Left forelimb (tissue), 1 donor: ENCODE data around the gene PSD4.

Experiments used
- DNase-seq: peaks from one replicate; pipeline ENCODE4 v3.0.0-alpha.2; 2018; ENCODE audit warnings: low spot score

PSD4 gene

DNA sequence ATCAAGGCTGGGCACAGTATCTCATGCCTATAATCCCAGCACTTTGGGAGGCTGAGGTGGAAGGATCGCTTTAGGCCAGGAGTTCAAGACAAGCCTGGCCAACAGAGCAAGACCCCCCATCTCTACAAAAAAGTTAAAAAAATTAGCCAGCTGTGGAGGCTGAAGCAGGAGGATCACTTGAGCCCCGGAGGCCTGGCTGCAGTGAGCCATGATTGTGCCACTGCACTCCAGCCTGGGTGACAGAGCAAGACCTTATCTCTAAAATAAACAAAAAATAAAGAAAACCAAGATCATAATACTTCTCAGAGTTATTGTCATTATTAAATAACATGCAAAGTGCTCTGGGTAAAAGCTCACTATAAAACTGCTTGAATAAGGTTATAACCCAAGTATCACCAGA is 31.5 kb upstream of the PSD4 start:
- no peak for DNase-seq

DNA sequence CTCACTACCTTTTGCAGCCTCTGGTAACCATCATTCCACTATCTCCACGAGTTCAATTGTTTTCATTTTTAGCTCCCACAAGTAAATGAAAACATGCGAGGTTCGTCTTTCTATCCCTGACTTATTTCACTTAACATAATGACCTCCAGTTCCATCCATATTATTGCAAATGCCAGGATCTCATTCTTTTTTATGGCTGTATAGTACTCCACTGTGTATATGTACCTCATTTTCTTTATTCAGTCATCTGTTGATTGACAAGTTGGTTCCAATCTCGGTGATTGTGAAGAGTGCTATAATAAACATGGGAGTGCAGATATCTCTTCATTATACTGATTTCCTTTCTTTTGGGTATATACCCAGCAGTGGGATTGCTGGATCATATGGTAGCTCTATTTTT is 29.5 kb upstream of the PSD4 start:
- DNase-seq = no peak

DNA sequence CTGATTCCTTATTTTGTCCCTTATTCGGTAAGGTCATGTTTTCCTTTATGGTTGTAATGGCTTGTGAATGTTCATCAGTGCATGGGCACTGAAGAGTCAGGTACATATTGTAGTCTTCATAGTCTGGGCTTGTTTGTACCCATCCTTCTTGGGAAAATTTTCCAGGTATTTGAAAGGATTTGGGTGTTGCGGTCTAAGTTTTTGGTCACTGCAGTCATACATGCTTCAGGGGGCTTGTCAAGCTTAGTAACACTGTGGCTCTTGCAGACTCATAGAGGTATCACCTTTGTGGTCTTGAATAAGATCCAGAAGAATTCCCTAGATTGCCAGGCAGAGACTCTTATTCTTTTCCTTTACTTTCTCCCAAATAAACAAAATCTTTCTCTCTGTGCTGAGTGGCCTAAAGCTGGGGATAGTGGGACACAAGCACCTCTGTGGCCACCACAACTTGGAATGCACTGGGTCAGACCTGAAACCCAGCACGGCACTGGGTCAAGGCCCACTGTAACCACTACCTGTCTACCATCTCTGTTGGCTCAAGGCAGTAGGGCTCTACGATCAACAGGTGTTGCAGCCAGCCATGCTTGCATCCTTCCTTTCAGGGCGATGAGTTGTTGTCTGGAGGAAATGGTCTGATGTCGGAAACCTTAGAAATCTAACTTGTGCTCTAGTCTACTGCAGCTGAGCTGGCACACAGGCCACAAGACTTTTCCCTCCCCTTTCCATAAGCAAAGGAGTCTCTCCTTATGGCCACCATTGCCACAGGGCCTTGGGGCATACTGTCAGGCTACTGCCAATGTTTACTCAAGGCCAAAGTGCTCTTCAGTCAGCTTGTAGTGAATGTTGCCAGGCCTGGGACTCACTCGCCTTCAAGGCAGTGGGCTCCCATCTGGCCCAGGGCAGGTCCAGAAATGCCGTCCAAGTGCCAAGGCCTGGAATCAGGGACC is 24.9 kb upstream of the PSD4 start:
- DNase-seq = no peak

DNA sequence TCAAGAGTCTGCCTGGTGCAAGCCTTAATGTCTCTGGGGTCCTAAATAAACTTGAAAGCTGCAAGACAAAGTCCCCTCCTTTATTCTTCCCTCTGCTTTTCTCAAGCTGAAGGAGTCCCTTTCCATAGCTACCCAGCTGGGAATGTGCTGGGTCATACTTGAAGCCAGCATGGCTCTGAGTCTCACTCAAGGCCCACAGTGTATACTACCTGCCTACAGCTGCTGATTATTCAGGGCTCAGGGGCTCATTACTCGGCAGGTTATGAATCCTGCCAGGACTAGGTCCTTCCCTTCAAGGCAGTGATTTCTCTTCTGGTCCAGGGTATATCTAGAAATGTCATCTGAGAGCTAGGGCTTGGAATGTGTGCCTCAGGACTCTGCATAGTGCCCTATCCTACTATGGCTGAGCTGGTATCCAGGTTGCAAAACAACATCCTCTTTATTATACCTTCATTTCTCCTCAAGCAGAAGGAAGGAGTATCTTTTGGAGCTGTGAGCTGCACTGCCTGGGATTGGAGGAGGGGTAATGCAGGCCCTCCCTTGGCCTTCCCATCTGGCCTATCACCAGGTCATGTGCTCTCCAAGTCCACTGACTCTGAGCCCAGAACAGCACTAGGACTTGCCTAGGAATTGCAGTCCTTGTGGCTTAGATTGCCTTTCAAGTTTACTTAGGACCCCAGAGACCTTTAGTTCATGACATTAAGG is 24.1 kb upstream of the PSD4 start:
- no peak for DNase-seq

DNA sequence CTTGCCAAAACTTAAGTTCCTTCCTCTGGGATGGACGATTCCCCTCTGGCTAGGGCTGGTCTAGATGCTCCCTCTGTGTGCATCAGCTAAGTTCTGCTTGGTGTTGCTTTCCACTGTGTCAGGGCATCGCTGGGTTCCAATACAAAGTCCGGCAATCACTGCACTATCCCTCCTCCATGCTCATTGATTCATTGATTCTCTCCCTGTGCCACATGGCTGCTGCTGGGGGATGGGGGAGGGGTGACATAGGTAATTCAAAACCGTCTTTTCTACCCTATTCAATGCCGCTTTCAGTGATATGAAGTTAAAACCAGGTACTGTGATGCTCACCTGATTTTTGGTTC is 23.5 kb upstream of the PSD4 start:
- DNase-seq = no peak

DNA sequence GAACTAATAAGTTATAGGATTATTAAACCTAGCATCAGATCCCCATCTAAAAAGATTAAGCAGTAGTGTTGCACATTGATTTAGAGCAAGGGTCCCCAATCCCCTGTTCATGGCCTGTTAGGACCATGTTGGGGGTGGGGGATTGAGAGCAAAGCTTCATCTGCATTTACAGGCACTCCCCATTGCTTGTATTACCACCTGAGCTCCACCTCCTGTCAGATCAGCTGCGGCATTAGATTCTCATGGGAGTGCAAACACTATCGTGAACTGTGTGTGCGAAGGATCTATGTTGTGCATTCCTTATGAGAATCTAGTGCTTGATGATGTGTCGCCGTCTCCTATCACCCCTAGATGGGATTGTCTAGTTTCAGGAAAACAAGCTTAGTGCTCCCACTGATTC is 18.4 kb upstream of the PSD4 start:
- peak; percentile 15 for DNase-seq

DNA sequence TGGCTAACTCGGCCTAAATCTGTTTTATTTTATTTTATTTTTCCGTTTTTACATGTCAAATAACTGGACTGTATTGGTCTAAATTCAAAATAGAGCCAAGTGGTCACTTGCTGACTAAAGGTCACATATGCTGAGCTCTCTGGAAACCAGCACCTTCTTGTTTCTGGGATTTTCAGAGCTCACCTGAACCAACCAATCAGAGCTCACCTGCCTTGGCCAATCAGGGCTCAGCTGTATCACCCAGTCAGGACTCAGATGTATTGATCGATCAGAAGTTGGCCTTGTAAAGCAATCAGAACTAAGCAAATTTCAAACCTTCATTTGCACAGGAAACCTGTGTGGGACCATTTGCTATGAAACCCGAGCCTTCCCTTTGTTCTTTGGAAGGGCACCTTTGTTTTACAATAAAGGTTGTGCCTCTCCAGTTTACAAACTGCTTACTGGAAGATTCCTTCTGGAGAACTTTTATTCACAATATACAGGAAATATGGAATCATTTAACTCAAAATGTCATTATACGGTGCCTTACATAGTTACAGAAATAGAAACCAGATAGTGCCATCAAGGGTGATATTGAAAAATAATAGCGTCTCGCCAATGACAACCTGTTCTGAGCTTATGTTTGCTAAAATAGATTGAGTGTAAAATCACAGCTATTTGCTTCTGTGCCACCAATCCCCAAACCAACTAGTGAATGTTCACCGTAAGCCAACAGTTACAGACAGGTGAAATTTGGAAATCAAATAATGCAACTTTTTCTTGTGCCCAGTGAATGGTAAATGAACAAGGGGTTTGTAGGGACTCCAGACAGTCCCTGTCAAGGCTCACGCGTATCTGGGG is 17.3 kb upstream of the PSD4 start:
- DNase-seq = peak; percentile 8

DNA sequence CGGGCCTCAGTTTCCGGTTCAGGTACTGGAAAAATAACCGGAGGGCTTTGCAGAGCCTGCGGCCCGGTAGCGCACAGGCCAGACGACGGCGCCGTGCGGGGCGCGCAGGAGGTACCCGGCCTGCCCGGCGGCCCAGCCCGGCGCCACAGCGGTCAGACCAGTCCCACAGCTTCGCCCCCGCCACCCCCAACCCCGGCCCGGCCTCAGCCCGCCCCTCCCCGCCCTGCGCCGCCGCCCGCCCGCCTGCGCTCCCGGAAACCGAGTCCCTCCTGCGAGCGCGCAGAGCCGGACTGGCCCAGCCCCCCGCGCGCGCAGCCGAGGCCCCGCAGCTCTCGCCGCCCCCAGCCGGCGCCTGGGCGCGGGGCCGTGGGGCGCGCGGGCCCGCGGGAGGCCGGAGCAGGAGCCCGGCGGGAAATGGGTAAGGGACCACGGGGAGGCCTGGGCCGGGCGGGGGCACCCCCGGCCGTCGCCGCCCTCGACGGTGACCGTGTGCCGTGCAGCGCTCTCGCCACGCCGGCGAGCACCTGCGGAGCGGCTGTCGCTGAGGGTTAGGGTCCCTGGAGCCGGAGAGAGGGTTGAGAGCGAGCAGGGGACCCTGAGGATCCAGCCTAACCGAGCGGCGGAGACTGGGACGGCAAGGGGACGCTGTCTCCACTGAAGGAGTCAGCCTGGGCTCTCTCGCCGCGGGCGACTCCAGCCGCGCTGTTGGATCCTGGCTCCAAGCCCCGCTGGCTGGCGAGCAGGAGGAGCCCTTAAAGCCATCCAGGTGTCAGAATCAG is 16.5 kb upstream of the PSD4 start:
- DNase-seq = peak; percentile 61

DNA sequence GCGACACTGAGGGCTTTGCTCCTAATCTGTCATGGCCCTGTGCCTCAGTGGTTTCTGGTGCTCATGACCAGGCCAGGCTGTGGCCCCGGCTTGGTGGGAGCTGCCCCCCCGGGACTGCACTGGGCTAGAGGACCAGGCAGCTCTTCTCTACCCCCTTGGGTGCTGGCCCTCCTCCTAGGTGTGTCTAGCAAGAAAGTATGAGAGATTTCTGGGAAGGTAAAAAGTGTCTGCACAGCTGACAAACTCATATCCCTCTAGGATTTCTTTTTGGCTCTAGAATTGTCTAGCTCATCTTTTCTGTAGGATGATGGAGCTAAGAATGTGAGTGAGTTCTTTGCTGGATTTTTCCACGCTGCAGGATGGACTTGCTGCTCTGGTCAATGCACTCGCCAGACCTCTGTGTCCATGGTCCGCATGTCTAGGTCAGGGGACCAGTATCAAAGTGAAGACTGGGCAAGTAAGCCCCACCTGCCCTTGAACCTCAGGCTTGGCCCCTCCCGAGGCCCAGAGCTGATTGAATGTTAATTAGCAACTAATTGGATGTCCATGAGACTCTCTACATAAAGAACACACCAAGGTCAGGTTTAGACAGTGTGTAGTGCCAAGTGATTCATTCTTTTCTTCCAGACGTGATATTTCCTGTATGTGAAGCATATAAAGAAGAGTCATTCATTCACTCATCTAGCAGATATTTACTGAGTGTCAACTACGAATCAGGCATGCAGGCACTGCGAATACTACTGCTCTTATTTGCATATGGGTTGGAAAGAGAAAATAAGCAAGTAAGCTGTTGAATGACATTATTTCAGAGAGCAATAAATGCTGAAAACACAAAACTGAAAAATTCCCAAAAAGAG is 15.6 kb upstream of the PSD4 start:
- DNase-seq = peak; percentile 17

DNA sequence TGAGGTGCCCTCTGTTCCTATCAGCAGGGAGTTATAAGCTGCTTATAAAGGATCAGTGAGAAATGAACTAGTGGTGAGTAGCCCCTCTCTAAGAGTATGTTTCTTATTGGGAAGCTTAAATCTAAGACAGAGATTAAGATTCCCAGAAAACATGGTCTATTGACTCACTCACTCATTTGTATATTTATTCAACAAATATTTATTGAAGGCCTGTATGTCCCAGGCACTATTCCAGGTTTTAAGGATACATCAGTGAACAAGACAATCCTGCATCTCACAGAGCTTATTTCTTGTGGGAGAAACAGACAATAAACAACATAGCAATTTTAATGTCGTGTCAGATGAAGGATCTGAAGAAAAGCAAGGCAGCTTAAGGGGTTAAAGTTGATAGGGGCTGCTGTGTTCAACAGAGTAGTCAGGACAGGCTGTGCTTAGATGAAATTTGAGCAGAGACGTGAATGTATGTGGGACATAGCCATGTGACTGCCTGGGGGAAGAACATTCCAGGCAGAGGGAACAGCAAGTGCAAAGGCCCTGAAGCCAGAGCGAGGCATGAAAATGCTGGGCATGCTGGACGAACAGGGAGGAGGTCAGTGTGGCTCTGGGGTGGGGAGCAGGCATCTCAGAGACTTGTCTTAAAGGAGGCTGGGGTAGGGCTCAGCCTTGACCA is 14.8 kb upstream of the PSD4 start:
- DNase-seq = peak; percentile 25

DNA sequence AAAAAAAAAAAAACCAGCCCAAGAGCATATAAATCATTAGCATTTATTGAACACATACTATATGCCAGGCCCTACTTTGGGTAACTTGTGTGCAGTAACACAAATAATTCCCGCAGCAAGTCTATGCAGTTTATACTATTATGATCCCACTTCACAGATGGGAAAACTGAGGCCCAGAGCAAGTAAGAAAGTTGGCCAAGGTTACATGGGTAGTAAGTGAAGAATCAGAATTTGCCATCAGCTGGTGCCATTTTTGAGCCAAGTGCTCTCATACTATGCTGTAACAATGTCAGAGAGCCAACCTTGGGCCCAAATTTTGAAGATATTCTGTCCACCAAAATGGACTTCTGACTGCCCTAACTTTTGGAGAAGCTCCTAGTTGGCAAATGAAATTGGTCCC is 13.5 kb upstream of the PSD4 start:
- no peak for DNase-seq

DNA sequence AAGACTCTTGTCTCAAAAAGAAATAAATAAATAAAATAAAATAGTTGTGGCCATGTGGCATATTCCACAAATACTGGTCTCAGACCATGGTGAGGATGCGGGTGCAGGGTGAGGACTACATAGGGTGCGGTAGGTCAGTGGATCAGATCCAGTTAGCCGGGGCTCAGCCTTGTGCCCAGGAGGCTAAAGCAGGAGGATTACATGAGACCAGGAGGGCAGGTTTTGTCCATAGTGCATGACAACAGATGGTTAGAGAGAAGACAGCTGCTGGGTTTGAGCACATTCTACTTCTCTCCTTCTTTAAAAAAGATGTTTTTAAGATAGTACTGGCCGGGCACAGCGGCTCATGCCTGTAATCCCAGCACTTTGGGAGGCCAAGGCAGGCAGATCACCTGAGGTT is 12.8 kb upstream of the PSD4 start:
- DNase-seq = no peak

DNA sequence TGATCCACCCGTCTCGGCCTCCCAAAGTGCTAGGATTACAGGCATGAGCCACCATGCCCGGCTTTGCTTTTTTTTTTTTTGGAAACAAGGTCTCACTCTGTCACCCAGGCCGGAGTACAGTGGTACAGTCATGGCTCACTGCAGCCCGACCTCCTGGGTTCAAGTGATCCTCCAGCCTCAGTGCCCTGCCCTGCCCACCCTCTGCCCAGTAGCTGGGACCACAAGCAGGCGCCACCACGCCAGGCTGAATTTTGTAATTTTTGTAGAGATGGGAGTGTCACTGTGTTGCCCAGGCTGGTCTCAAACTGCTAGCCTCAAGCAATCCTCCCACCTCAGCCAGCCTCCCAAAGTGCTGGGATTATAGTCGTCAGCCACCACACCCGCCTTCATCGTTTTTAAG is 11.6 kb upstream of the PSD4 start:
- DNase-seq = peak; percentile 38

DNA sequence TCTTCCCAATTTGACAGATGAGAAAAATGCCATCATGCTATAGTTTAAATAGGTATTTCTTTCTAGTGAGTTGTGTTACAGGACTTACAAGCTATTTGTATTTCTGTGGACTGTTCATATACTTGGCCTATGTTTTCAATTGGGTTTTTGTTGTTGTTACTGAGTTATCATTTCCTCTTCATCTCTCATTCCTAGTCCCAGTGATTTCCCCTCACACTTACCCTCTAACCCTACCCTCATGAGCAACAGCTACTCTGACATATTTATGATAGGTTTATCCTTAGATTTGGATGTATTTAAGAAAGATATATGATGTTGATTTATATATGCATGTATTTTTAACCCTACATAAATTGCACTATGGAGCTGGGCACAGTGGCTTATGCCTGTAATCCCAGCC is 10.9 kb upstream of the PSD4 start:
- no peak for DNase-seq

DNA sequence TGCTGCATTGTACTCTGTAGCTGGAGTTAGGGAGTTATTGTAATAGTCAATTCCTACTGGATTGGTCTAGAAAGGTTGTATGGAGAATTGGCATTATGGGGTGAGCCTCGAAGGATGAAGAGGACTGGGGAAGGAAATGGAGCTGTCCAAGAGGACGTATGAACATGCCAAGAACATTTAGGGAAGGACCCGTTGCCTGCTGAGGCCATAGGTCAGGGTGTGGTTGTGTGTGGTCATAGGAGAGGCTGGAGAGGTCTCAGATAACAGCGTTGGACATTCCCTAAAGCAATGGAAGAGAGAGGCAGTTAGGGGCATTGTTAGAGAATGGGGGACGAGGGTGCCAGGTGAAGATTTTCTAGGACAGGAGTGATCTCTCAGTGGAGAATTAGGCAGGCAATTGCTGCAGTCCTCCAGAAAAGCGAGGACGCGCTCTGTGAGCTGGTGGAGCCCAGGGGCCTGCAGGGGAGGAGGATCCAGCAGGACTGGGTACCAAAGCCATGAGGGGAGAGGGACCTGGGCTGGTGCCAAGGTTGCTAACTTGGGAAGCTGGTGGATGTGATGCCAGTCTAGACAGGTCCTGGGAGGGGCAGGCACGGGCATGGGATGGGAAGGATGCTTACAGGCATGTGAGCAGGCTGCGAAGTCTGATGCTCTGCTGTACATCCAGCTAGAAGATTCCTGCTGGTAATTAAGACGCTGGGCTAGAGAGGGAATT is 9.4 kb upstream of the PSD4 start:
- no peak for DNase-seq

DNA sequence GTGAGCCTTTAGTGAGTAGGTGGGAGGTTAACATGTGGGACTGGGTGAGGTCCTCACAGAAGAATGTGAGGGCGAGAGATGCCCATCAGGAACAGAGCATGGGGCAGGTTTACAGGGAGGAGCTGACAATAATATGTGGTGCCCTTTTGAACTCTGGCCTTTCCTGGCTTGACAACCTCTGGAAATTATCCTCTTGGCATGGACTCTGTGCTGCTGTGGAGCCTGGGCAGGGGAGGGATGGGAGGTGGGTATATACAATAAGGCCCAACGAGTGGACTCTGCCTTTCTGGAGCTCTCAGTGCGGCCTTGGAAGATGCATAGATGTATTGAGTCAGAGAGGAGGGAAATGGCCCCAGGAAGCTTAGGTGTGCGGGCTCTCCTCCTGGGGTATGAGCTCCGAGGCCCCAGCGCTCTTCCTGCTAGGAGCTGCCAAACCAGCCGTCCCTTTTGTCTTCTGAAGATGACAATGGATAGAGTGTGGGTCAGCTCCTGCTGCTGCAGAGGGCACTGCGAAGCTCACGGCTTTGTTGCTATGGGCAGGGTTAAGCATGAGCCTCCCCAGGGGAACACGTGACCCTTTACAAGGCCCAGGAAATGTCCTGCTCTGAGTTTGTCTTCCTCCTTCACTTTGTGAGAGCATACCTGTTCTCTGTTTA is 8.7 kb upstream of the PSD4 start:
- DNase-seq = no peak

DNA sequence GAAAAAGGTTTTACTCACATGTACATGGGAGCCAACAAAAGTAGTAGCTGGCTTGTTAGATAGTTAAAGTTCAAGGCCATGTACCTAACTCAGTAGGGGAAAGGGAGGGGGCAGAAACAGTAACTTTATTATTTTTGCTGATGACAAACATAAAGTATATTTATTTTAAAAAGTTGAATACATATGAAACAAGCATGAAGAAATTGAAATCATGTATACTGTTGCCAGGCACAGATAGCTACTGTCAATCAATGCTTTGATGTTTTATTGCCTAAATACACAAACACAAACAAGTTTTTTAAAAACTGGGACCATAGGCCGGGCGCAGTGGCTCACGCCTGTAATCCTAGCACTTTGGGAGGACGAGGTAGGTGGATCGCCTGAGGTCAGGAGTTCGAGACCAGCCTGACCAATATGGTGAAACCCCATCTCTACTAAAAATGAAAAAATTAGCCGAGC is 7.6 kb upstream of the PSD4 start:
- DNase-seq = no peak

DNA sequence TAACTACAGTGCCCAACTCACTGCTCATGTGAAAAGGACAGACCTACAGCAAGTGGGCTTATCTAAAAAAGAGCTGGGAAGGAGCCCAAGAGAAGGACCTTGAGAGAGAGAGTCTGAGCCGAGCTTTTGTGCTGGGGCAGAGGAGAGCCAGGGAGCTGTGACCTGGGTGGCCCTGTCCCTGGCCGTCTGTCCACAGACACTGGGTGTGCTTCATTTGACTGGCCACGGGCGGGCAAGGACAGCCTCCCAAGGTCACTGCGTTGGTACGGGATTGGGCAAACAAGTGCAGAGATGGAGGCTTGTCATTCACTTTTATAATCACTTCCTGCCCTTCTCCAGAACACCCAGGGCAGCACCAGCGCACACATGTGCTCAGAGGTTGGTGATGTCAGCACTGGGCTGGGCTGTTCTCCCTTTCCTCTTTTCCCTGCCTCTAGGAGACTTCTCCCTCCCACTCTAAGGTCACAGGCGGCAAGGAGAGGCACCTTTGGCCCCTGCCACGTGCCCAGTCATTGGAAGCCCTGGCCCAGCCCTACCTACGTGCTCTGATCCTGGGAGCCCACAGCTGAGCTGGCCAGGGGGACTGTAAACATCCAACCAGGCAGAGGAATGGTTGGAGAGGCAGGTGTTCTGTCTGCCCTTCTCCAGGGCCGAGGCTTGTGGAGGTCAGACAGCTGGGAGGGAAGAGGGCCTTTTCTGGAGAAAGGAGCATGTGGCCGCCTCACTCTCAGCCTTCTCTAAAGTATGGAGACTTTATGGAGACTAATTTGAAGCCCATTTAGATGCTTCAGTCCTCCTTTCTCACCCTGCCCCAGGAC is 6.4 kb upstream of the PSD4 start:
- no peak for DNase-seq
